ENCODE results near the gene MAK.
"Not testable (repeated sequence)": the region's sequence is repeated elsewhere in the genome, so short reads cannot be mapped to it uniquely, and the experiment has no call there.

The MAK gene

DNA sequence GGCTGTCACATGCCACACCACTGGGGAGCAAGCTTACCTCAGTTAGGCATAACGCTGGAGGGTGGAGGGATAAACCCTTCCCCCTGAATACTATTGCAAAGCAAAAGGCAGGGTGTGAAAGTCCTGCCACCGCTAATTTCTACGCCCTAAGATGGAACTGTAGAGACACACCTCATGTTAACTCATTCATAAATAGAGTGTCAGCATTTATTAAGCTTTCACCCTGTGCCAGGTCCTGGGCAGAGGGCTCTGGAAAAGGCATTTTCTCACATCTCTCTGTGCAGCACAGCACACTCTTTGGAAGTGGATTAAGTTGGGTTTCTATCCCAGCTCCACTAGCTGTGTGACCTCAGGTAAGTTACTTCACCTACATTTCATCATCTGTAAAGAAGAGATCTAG lies 68.9 kb downstream of the MAK start:
- H3K4me1 ChIP-seq (ENCODE audit: insufficient read depth, low read length) = no peaks in the 10 kb centered on the region
- H3K36me3 ChIP-seq (ENCODE audit: insufficient read depth, low read depth, low read length) = peaks cover 17% of the 10 kb centered on the region
- no peaks in the 10 kb centered on the region for H3K9me3 ChIP-seq (ENCODE audit: insufficient read depth, low read depth, low read length)
- H3K27ac ChIP-seq (ENCODE audit: low read length) = no peak overlapping the region
- no peak overlapping the region for H3K4me3 ChIP-seq (ENCODE audit: low read length)
- no peaks in the 10 kb centered on the region for H3K27me3 ChIP-seq (ENCODE audit: insufficient read depth, low read length)
- no peak overlapping the region for H3K9ac ChIP-seq (ENCODE audit: low read depth, low read length)

DNA sequence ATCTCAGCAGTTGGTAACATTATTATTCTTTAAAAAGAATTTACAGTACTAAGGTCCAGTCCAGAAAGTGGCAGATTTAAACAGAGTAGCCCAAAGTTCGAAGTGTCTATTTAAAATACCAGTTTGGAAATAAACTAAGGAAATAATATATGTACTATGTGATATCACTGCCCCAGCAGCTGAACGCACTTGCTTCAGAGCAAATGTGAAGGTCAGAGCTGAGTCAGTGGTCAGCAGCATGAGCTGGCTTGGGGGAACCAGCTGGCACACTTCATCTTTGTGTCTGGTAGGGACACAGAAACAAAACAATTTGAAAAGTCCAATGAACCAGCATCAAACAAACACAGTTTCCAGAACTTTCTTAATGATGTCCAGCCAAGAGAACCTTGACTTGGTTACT lies 75.3 kb downstream of the MAK start:
- Histone ChIP-seq H3K27me3 (ENCODE audit: insufficient read depth, low read length) (no peaks in the 10 kb centered on the region), H3K9me3 (ENCODE audit: insufficient read depth, low read depth, low read length) (no peaks in the 10 kb centered on the region), H3K27ac (ENCODE audit: low read length) (no peak overlapping the region), H3K36me3 (ENCODE audit: insufficient read depth, low read depth, low read length) (peaks cover 23% of the 10 kb centered on the region), H3K4me1 (ENCODE audit: insufficient read depth, low read length) (peaks cover 3% of the 10 kb centered on the region), H3K4me3 (ENCODE audit: low read length) (no peak overlapping the region), H3K9ac (ENCODE audit: low read depth, low read length) (no peak overlapping the region)

DNA sequence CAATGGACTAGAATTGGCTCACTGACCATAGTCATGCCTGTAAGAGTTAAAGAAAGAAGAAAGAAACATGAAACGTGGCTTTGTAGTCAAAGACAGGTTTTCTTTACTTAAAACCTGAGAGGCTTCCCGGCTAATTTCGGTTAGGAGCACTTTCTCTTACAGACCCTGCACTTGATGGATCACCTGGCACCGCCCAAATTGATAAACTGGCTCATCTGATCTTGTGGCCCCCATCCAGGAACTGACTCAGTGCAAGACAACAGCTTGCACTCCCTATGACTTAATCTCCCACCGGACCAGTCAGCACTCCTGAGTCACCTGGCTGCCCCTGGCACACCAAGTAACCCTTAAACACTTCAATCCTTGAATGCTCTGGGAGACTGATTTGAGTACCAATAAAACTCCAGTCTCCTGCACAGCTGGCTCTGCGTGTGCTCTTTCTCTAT lies 78.4 kb downstream of the MAK start:
- H3K4me1 ChIP-seq (ENCODE audit: insufficient read depth, low read length) = peaks cover 3% of the 10 kb centered on the region
- no peaks in the 10 kb centered on the region for H3K9me3 ChIP-seq (ENCODE audit: insufficient read depth, low read depth, low read length)
- H3K27ac ChIP-seq (ENCODE audit: low read length) = no peak overlapping the region
- H3K36me3 ChIP-seq (ENCODE audit: insufficient read depth, low read depth, low read length) = peaks cover 54% of the 10 kb centered on the region
- no peak overlapping the region for H3K4me3 ChIP-seq (ENCODE audit: low read length)
- H3K9ac ChIP-seq (ENCODE audit: low read depth, low read length) = no peak overlapping the region
- no peaks in the 10 kb centered on the region for H3K27me3 ChIP-seq (ENCODE audit: insufficient read depth, low read length)

DNA sequence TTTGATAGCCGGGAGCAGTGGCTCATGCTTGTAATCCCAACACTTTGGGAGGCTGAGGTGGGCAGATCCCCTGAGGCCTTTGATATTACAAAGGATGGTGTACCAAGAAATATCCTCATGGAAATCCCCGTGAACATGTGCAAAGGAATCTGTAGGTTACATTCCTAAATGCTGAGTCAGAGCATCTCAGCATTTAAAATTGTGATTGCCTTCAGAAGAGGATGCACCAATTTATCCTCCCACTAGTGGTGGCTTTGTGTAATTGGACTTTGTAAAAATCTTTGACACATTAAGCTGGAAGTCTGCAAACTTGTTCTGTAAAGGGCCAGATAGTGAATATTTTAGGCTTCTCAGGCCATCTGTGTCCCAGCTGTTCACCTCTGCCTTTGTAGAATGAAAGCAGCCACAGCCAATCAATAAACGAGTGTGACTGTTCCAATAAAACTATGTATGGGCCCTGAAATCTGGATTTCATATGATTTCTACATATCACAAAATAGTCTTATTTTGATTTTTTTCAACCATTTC lies 79.0 kb downstream of the MAK start:
- H3K4me3 ChIP-seq (ENCODE audit: low read length) = no peak overlapping the region
- H3K4me1 ChIP-seq (ENCODE audit: insufficient read depth, low read length) = peaks cover 3% of the 10 kb centered on the region
- H3K9ac ChIP-seq (ENCODE audit: low read depth, low read length) = no peak overlapping the region
- no peaks in the 10 kb centered on the region for H3K9me3 ChIP-seq (ENCODE audit: insufficient read depth, low read depth, low read length)
- peak overlapping the region; percentile 65 for H3K27ac ChIP-seq (ENCODE audit: low read length)
- H3K36me3 ChIP-seq (ENCODE audit: insufficient read depth, low read depth, low read length) = peaks cover 59% of the 10 kb centered on the region
- no peaks in the 10 kb centered on the region for H3K27me3 ChIP-seq (ENCODE audit: insufficient read depth, low read length)

DNA sequence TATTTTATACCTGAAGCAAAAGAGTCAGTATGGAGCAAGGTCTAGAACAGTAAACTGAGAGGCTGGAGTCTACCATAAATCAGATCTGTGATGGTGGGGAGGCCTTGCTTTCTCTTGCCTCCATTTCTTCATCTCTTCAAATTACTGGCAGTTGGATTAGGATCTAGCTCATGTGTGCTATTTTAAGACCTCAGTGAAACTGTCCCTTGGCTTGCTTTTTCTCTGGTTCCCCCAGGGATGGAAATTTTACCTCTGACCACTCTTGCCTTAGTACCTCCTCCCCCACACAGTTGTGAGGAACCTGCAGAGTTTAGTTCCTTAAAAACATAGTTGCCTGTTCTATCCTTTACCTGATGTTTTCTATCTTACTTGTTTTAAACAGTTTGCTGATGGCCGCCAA lies 82.3 kb downstream of the MAK start:
- peaks cover 3% of the 10 kb centered on the region for H3K4me1 ChIP-seq (ENCODE audit: insufficient read depth, low read length)
- H3K36me3 ChIP-seq (ENCODE audit: insufficient read depth, low read depth, low read length) = peaks cover 83% of the 10 kb centered on the region
- H3K27me3 ChIP-seq (ENCODE audit: insufficient read depth, low read length) = no peaks in the 10 kb centered on the region
- no peaks in the 10 kb centered on the region for H3K9me3 ChIP-seq (ENCODE audit: insufficient read depth, low read depth, low read length)
- H3K27ac ChIP-seq (ENCODE audit: low read length) = no peak overlapping the region
- H3K4me3 ChIP-seq (ENCODE audit: low read length) = no peak overlapping the region
- no peak overlapping the region for H3K9ac ChIP-seq (ENCODE audit: low read depth, low read length)

DNA sequence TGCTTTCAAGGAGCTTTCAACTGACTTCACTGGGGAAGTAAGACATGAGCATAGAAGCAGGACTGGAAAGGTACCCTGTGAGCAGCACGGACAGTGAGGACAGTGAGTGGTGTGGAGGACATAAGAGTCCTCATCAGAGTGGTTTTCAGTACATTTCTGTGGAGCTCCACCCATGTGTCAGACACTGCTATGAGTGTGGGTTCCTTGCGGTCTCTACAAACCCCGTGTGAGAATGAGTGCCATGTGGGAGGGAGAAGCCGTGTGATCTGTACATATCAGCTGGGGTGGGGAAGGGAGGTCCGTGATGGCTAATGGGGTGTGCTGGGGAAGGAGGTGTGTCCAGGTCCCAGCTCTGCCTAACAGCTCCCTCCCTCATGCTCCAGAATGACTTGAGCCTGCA lies 86.6 kb downstream of the MAK start:
- H3K9ac ChIP-seq (ENCODE audit: low read depth, low read length); H3K4me1 ChIP-seq (ENCODE audit: insufficient read depth, low read length); H3K27ac ChIP-seq (ENCODE audit: low read length); H3K4me3 ChIP-seq (ENCODE audit: low read length); H3K27me3 ChIP-seq (ENCODE audit: insufficient read depth, low read length); H3K9me3 ChIP-seq (ENCODE audit: insufficient read depth, low read depth, low read length): not testable (repeated sequence)
- H3K36me3 ChIP-seq (ENCODE audit: insufficient read depth, low read depth, low read length) = peaks cover 71% of the 10 kb centered on the region

DNA sequence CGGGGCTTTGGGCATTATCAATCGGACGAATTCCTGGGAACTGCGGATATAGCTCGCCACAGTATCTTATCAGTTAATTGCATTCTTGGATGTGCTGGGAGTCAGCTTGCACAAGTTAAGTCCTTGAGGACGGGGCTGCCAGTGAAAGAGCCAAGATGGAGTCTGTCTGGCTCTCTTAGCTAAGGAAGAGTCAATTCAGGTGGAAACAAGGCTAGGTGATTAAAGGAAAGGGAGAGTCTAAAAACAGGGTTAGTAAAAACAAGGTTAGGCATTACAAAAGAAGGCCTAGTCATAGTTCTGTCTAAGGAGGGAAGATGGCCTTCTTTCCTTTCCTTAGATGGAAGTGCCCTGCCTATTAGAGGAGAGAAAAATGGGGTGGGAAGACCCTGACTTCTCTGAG lies 87.8 kb downstream of the MAK start:
- H3K9ac ChIP-seq (ENCODE audit: low read depth, low read length); H3K4me3 ChIP-seq (ENCODE audit: low read length); H3K27me3 ChIP-seq (ENCODE audit: insufficient read depth, low read length); H3K9me3 ChIP-seq (ENCODE audit: insufficient read depth, low read depth, low read length); H3K27ac ChIP-seq (ENCODE audit: low read length): not testable (repeated sequence)
- H3K36me3 ChIP-seq (ENCODE audit: insufficient read depth, low read depth, low read length) = peaks cover 59% of the 10 kb centered on the region
- H3K4me1 ChIP-seq (ENCODE audit: insufficient read depth, low read length) = peaks cover 14% of the 10 kb centered on the region

DNA sequence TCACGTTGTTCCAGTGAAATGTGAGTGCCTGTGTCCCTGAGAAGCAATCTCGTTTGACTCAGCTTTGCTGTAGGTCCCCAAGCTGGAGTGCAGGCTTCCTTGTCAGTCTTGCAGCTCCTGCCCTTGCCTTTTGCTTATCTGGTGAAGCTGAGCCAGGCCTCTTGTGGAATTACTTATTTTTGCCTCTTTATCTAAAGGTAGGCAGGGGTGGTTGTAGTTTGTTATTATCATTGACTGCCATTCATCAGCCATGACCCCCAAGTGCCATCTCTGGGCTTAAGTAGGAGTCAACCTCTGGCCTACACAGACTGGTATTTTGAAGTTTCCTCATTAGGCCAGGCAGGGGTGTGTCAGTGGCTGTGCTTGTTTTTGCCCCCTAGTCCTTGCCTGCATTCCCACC lies 88.6 kb downstream of the MAK start:
- no peaks in the 10 kb centered on the region for H3K9me3 ChIP-seq (ENCODE audit: insufficient read depth, low read depth, low read length)
- H3K9ac ChIP-seq (ENCODE audit: low read depth, low read length) = no peak overlapping the region
- H3K4me3 ChIP-seq (ENCODE audit: low read length) = no peak overlapping the region; the same call in 1 of the 2 replicates
- H3K4me1 ChIP-seq (ENCODE audit: insufficient read depth, low read length) = peaks cover 16% of the 10 kb centered on the region
- H3K36me3 ChIP-seq (ENCODE audit: insufficient read depth, low read depth, low read length) = peaks cover 51% of the 10 kb centered on the region
- no peaks in the 10 kb centered on the region for H3K27me3 ChIP-seq (ENCODE audit: insufficient read depth, low read length)
- no peak overlapping the region for H3K27ac ChIP-seq (ENCODE audit: low read length)

DNA sequence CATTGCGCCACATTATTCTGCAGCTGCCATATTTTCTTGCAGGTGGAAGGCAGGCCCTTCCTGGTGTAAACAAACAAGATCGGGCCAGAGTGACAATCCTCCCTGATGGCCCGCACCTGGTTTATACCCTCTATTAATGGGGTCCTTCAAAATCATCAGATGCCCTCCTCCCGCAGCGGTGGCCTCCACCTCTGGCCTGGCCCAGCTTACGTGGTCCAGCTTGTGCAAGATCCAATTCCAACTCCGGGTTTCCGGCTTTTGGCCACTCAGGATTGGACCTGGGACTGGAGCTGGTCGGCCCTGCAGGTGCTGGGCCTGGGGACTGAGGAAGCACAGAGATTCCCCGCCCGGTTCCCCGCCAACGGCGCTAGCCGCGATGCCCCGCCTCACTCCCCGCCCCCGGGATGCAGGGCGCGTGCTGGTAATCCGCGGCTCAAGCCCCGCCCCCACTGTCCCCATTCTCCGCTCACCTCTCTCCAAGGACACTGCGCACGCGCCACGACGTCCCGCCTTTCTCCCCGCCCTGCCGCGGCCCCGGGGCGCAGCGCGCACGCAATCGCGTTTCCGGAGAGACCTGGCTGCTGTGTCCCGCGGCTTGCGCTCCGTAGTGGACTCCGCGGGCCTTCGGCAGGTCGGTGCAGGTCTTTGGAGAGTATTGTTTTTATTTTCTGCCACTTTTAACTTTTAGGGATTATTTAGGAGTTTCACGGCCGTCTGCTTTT lies 90.9 kb downstream of the MAK start, which contains the start of gene TMEM14B:
Gene TMEM14B (plus strand): TSS at position 555 of the 722 bp plus-strand sequence. CDS start 1,441 bp downstream, outside the sequence.
- H3K9ac ChIP-seq (ENCODE audit: low read depth, low read length) = peak within 1 kb of the TSS; percentile 99
- H3K27me3 ChIP-seq (ENCODE audit: insufficient read depth, low read length) = no peaks in the 10 kb centered on the region
- peak within 1 kb of the TSS; percentile 14 for H3K27ac ChIP-seq (ENCODE audit: low read length)
- peaks cover 33% of the 10 kb centered on the region for H3K36me3 ChIP-seq (ENCODE audit: insufficient read depth, low read depth, low read length)
- peaks cover 16% of the 10 kb centered on the region for H3K4me1 ChIP-seq (ENCODE audit: insufficient read depth, low read length)
- no peaks in the 10 kb centered on the region for H3K9me3 ChIP-seq (ENCODE audit: insufficient read depth, low read depth, low read length)
- peak within 1 kb of the TSS; percentile 99 for H3K4me3 ChIP-seq (ENCODE audit: low read length)

DNA sequence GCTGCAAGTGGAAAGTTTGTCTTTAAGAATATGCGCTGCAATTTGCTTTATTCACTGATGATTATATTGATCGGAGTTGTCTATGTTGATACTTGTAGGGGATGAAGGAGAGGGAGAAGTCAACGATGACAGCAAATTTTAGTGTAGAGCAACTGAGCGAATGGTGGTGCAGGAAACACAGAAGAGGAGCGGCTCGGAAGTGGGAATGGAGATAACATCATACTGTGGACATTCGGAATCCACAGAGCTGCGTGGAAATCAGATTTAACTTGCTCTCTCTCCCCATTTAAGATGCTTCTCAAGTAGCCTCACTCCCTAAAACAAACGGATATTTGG lies 91.5 kb downstream of the MAK start:
- Histone ChIP-seq H3K27ac (ENCODE audit: low read length) (no peak overlapping the region), H3K4me3 (ENCODE audit: low read length) (peak overlapping the region; percentile 99), H3K36me3 (ENCODE audit: insufficient read depth, low read depth, low read length) (peaks cover 32% of the 10 kb centered on the region), H3K9me3 (ENCODE audit: insufficient read depth, low read depth, low read length) (no peaks in the 10 kb centered on the region), H3K4me1 (ENCODE audit: insufficient read depth, low read length) (peaks cover 16% of the 10 kb centered on the region), H3K27me3 (ENCODE audit: insufficient read depth, low read length) (no peaks in the 10 kb centered on the region), H3K9ac (ENCODE audit: low read depth, low read length) (peak overlapping the region; percentile 73; the same call in 1 of the 2 replicates)

DNA sequence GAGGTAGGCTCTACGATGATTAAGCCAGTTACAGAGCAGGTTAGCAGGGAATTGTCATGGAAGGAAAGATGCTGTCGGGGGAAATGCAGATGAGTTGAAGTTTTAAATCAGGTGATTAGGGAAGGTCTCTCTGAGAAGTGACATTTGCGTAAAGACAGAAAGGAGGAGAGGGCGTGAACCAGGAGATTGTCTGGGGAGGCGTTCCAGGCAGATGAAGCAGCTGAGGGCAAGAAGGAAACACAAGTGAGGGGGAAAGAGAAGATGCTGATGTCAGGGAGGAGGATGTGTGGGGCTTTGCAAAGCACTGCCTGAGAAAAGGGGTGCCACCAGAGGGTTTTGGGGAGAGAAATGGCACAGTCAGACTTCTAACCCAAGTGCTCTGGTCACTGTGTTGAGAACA lies 93.2 kb downstream of the MAK start:
- H3K4me3 ChIP-seq (ENCODE audit: low read length) = no peak overlapping the region
- no peaks in the 10 kb centered on the region for H3K9me3 ChIP-seq (ENCODE audit: insufficient read depth, low read depth, low read length)
- H3K27ac ChIP-seq (ENCODE audit: low read length) = no peak overlapping the region
- peaks cover 14% of the 10 kb centered on the region for H3K36me3 ChIP-seq (ENCODE audit: insufficient read depth, low read depth, low read length)
- peaks cover 16% of the 10 kb centered on the region for H3K4me1 ChIP-seq (ENCODE audit: insufficient read depth, low read length)
- no peaks in the 10 kb centered on the region for H3K27me3 ChIP-seq (ENCODE audit: insufficient read depth, low read length)
- H3K9ac ChIP-seq (ENCODE audit: low read depth, low read length) = no peak overlapping the region

DNA sequence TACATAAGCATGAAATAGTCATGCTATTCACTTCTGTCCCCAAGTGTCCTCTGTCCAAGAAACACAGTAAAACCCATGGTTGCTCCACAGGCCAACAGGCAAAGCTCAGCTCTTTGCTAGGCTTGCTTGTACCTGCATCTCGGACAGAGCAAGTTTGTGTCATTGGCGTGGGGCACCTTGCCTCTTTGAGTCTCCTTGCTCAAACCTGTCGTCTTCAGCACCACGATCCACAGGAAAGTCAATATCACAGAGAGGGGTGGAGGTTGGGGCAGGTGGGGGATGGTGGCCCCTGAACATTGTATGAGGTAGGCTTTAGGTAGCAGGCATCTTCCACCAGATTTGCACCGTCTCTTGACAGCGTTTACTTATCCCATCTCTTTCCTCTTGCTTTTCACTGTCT lies 94.8 kb downstream of the MAK start:
- Histone ChIP-seq H3K4me1 (ENCODE audit: insufficient read depth, low read length) (peaks cover 12% of the 10 kb centered on the region; the same call in 1 of the 2 replicates), H3K27ac (ENCODE audit: low read length) (no peak overlapping the region), H3K4me3 (ENCODE audit: low read length) (no peak overlapping the region), H3K9ac (ENCODE audit: low read depth, low read length) (no peak overlapping the region), H3K9me3 (ENCODE audit: insufficient read depth, low read depth, low read length) (no peaks in the 10 kb centered on the region), H3K27me3 (ENCODE audit: insufficient read depth, low read length) (no peaks in the 10 kb centered on the region), H3K36me3 (ENCODE audit: insufficient read depth, low read depth, low read length) (no peaks in the 10 kb centered on the region)
